CD4-positive, alpha-beta memory T cell (primary cell): ENCODE data around the gene MSRB1. TPM values are rescaled to one million over a fixed set of nuclear protein-coding genes. Genes with fewer than 3 reads are reported as not detected.

Source experiments
- CTCF ChIA-PET: fragments of 350-600 bp; sonication (Branson Sonifier 250); formaldehyde crosslinking; loops from one replicate; lab custom pipeline; 2021; ENCODE audit warnings: inconsistent platforms; ENCODE audit not compliant: partially characterized antibody; lab: Charles Lee
- POLR2A ChIA-PET: fragments of 350-600 bp; sonication (Branson Sonifier 250); formaldehyde crosslinking; loops from one replicate; lab custom pipeline; 2021; ENCODE audit not compliant: partially characterized antibody; lab: Charles Lee
- DNase-seq, 5 donors: peaks; one replicate each; pipeline versions ENCODE4 v3.0.0 to v3.0.0-alpha.2; 2020 to 2022; ENCODE audit warnings: mixed read lengths in 1 of 5
- H3K27ac ChIP-seq: one replicate; pipeline ENCODE4 v1.7.0; 2013; ENCODE audit warnings: low read depth, low read length
- H3K27me3 ChIP-seq: 2 replicates; pipeline ENCODE4 v1.7.0; 2013; ENCODE audit warnings: mild to moderate bottlenecking, low read length, moderate library complexity; ENCODE audit not compliant: insufficient read depth
- H3K36me3 ChIP-seq: 2 replicates; pipeline ENCODE4 v1.7.0; 2013; ENCODE audit warnings: mild to moderate bottlenecking, low read length, moderate library complexity; ENCODE audit not compliant: insufficient read depth
- H3K4me1 ChIP-seq: 2 replicates; pipeline ENCODE4 v1.7.0; 2013; ENCODE audit warnings: mild to moderate bottlenecking, low read length, moderate library complexity; ENCODE audit not compliant: insufficient read depth
- H3K4me3 ChIP-seq, 2 donors: one replicate each; pipeline ENCODE4 v1.7.0; 2013; ENCODE audit warnings: low read length in 2 of 2, mild to moderate bottlenecking in 1 of 2
- H3K9me3 ChIP-seq, 2 donors: one replicate each; pipeline ENCODE4 v1.7.0; 2013; ENCODE audit warnings: low read length in 2 of 2, control low read depth in 1 of 2; ENCODE audit not compliant: control insufficient read depth in 1 of 2
- H3K27ac Mint-ChIP-seq, 7 donors: one replicate each; pipeline ENCODE4 v1.8.0; 2020 to 2021; ENCODE audit warnings: mixed read lengths in 7 of 7, mild to moderate bottlenecking in 6 of 7, inconsistent platforms in 3 of 7, moderate library complexity in 3 of 7
- H3K27me3 Mint-ChIP-seq, 2 donors: one replicate each; pipeline ENCODE4 v1.8.0; 2020 to 2021; ENCODE audit warnings: mixed read lengths in 2 of 2
- H3K36me3 Mint-ChIP-seq, 2 donors: one replicate each; pipeline ENCODE4 v1.8.0; 2020 to 2021; ENCODE audit warnings: mixed read lengths in 2 of 2, inconsistent platforms in 1 of 2, mild to moderate bottlenecking in 1 of 2
- H3K4me1 Mint-ChIP-seq, 4 donors: one replicate each; pipeline ENCODE4 v1.8.0; 2020 to 2021; ENCODE audit warnings: mixed read lengths in 4 of 4, mild to moderate bottlenecking in 1 of 4
- H3K4me3 Mint-ChIP-seq, 8 donors: one replicate each; pipeline ENCODE4 v1.8.0; 2020 to 2021; ENCODE audit warnings: mixed read lengths in 8 of 8, mild to moderate bottlenecking in 7 of 8, moderate library complexity in 6 of 8, inconsistent platforms in 3 of 8
- H3K9me3 Mint-ChIP-seq, 8 donors: one replicate each; pipeline ENCODE4 v1.8.0; 2020 to 2021; ENCODE audit warnings: mixed read lengths in 8 of 8, mild to moderate bottlenecking in 5 of 8, inconsistent platforms in 3 of 8, moderate library complexity in 1 of 8
- intact Hi-C: fragments of 100-400 bp; cut with micrococcal nuclease; formaldehyde crosslinking; loops from one replicate; pipeline ENCODE4 v1.15.1; 2023
- polyA plus RNA-seq, 2 donors: library from polyadenylated mRNA; unstranded; fragments of 300-500 nt; fragmentation: Illumina TruSeq; gene quantifications; one replicate each; pipeline ENCODE4 v1.2.3, GENCODE V29; 2021
- total RNA-seq, 2 experiments: library from RNA; stranded (reverse); gene quantifications; one replicate each; pipeline ENCODE4 v1.2.3, GENCODE V29; 2021

MSRB1 gene
- total and polyA plus RNA-seq, 4 experiments from 2014 or later, result 9.3 to 30.5 (median 15.5) TPM

- H3K4me3 Mint-ChIP-seq, result peak within 1 kb of the TSS; percentile 78 to 89 (median 86)
- peaks cover 22% of the 10 kb centered on the region for H3K4me1 ChIP-seq
- peaks cover 4 to 22% (median 15%) of the 10 kb centered on the region in 4 donors for H3K4me1 Mint-ChIP-seq
- no peaks in the 10 kb centered on the region for H3K9me3 Mint-ChIP-seq
- H3K9me3 ChIP-seq, result no peaks in the 10 kb centered on the region
- CTCF ChIA-PET, result interaction anchor here (1.4 to 2.1 kb wide), 2 partner anchors 20 kb away, joined by 4 to 8 read pairs; no protein-coding TSS in a partner anchor
- H3K27ac Mint-ChIP-seq, result peak within 1 kb of the TSS; percentile 57 to 91 (median 86)
- H3K27me3 Mint-ChIP-seq, result peaks cover 11 to 14% of the 10 kb centered on the region in 2 donors
- intact Hi-C loops, result loop anchor here (1.0 kb wide), 3 partner anchors 9 to 172 kb away; partner anchors contain the start of genes NDUFB10 and TRAF7
- DNase-seq, result peak; percentile 47 to 70 (median 63)
- peak within 1 kb of the TSS; percentile 57 for H3K27ac ChIP-seq
- H3K4me3 ChIP-seq, result peak within 1 kb of the TSS; percentile 52 to 64
- H3K36me3 ChIP-seq, result peaks cover 4% of the 10 kb centered on the region
- H3K27me3 ChIP-seq, result peaks cover 20% of the 10 kb centered on the region
- POLR2A ChIA-PET, result interaction anchor here (0.8 to 7.5 kb wide), 4 partner anchors 12 to 152 kb away, joined by 4 to 99 read pairs (median 32); partner anchors contain the start of genes NDUFB10, PKD1, RNF151 and RPS2
- H3K36me3 Mint-ChIP-seq, result peaks cover 6 to 10% of the 10 kb centered on the region in 2 donors
Measured at GRCh38 chr16:1983544-1984346, 40.7 kb upstream of the MSRB1 start, which contains the start of gene GFER. GFER (plus strand) TSS chr16:1984193; CDS start chr16:1984219, 26 bp downstream.

GRCh38 chr16:1982991-1983543 is 40.1 kb upstream of the MSRB1 start:
- Mint-ChIP-seq H3K27ac (peak overlapping the region in 6 of 7 donors; percentile 12 to 91 (median 71)), H3K36me3 (peaks cover 6 to 10% of the 10 kb centered on the region in 2 donors), H3K9me3 (no peaks in the 10 kb centered on the region), H3K27me3 (peaks cover 7 to 10% of the 10 kb centered on the region in 2 donors), H3K4me3 (peak overlapping the region; percentile 76 to 89 (median 84)), H3K4me1 (peaks cover 2 to 19% (median 12%) of the 10 kb centered on the region in 4 donors)
- peaks cover 20% of the 10 kb centered on the region for H3K27me3 ChIP-seq
- peak overlapping the region; percentile 52 to 64 for H3K4me3 ChIP-seq
- POLR2A ChIA-PET, result interaction anchor here (6.9 to 7.5 kb wide), 2 partner anchors 11 to 20 kb away, joined by 61 to 99 read pairs; partner anchors contain the start of genes NDUFB10, RNF151, RPS2 and TBL3
- H3K9me3 ChIP-seq, result no peaks in the 10 kb centered on the region
- peaks cover 22% of the 10 kb centered on the region for H3K4me1 ChIP-seq
- H3K36me3 ChIP-seq, result peaks cover 4% of the 10 kb centered on the region
- DNase-seq, result no peak
- CTCF ChIA-PET, result interaction anchor here (1.0 to 1.4 kb wide), 3 partner anchors 19 to 158 kb away, joined by 3 to 4 read pairs (median 4); partner anchors contain the start of gene RPS2
- peak overlapping the region; percentile 57 for H3K27ac ChIP-seq
- intact Hi-C loops, result no loop called here

GRCh38 chr16:1982013-1982433 is 39.0 kb upstream of the MSRB1 start:
- H3K4me3 Mint-ChIP-seq, result peak overlapping the region in 4 of 8 donors; percentile 11 to 66 (median 56)
- Histone ChIP-seq H3K27ac (no peak overlapping the region), H3K4me1 (peaks cover 22% of the 10 kb centered on the region), H3K4me3 (no peak overlapping the region), H3K9me3 (no peaks in the 10 kb centered on the region), H3K36me3 (peaks cover 9% of the 10 kb centered on the region), H3K27me3 (peaks cover 20% of the 10 kb centered on the region)
- H3K36me3 Mint-ChIP-seq, result peaks cover 10 to 14% of the 10 kb centered on the region in 2 donors
- DNase-seq, result no peak
- intact Hi-C loops, result no loop called here
- H3K27me3 Mint-ChIP-seq, result peaks cover 7 to 10% of the 10 kb centered on the region in 2 donors
- ChIA-PET POLR2A (interaction anchor here (0.7 to 7.5 kb wide), 4 partner anchors 9 to 19 kb away, joined by 3 to 99 read pairs (median 34); partner anchors contain the start of genes NDUFB10, RNF151, RPS2 and TBL3), CTCF (interaction anchor here (0.5 to 1.5 kb wide), 5 partner anchors 10 to 170 kb away, joined by 3 to 5 read pairs (median 4); partner anchors contain the start of genes RPS2 and TBL3)
- H3K9me3 Mint-ChIP-seq, result no peaks in the 10 kb centered on the region
- peak overlapping the region in 2 of 7 donors; percentile 23 to 50 for H3K27ac Mint-ChIP-seq
- H3K4me1 Mint-ChIP-seq, result peaks cover 2 to 19% (median 12%) of the 10 kb centered on the region in 4 donors

GRCh38 chr16:1981398-1981836 is 38.4 kb upstream of the MSRB1 start, which contains the start of gene NOXO1:
NOXO1 (minus strand) TSS chr16:1981469; CDS start chr16:1981179, 290 bp downstream.
- H3K4me3 Mint-ChIP-seq, result peak within 1 kb of the TSS in 7 of 8 donors; percentile 11 to 89 (median 58)
- CTCF ChIA-PET, result interaction anchor here (0.5 to 1.5 kb wide), 3 partner anchors 10 to 171 kb away, joined by 3 to 5 read pairs (median 4); partner anchors contain the start of gene TBL3
- Histone ChIP-seq H3K36me3 (peaks cover 15% of the 10 kb centered on the region), H3K9me3 (no peaks in the 10 kb centered on the region), H3K27ac (no peak within 1 kb of the TSS), H3K4me3 (no peak within 1 kb of the TSS), H3K27me3 (peaks cover 20% of the 10 kb centered on the region), H3K4me1 (peaks cover 22% of the 10 kb centered on the region)
- peaks cover 9 to 14% of the 10 kb centered on the region in 2 donors for H3K36me3 Mint-ChIP-seq
- H3K27me3 Mint-ChIP-seq, result peaks cover 7 to 10% of the 10 kb centered on the region in 2 donors
- intact Hi-C loops, result no loop called here
- peaks cover 2 to 19% (median 12%) of the 10 kb centered on the region in 4 donors for H3K4me1 Mint-ChIP-seq
- peak within 1 kb of the TSS in 2 of 7 donors; percentile 23 to 50 for H3K27ac Mint-ChIP-seq
- no peaks in the 10 kb centered on the region for H3K9me3 Mint-ChIP-seq
- POLR2A ChIA-PET, result interaction anchor here (0.7 to 7.5 kb wide), 4 partner anchors 10 to 18 kb away, joined by 3 to 99 read pairs (median 34); partner anchors contain the start of genes NDUFB10, RNF151, RPS2 and TBL3
- no peak for DNase-seq

GRCh38 chr16:1980770-1981087 is 37.7 kb upstream of the MSRB1 start:
- Mint-ChIP-seq H3K4me1 (peaks cover 2 to 19% (median 12%) of the 10 kb centered on the region in 4 donors), H3K27me3 (peaks cover 10% of the 10 kb centered on the region in 2 donors), H3K4me3 (no peak overlapping the region), H3K9me3 (peaks cover 0 to 2% (median 0%) of the 10 kb centered on the region in 8 donors), H3K27ac (no peak overlapping the region), H3K36me3 (peaks cover 14 to 20% of the 10 kb centered on the region in 2 donors)
- no peak overlapping the region for H3K4me3 ChIP-seq
- H3K4me1 ChIP-seq, result peaks cover 22% of the 10 kb centered on the region
- intact Hi-C loops, result no loop called here
- H3K27ac ChIP-seq, result no peak overlapping the region
- peaks cover 20% of the 10 kb centered on the region for H3K27me3 ChIP-seq
- H3K9me3 ChIP-seq, result no peaks in the 10 kb centered on the region
- POLR2A ChIA-PET, result interaction anchor here (0.6 to 7.5 kb wide), 4 partner anchors 9 to 24 kb away, joined by 3 to 99 read pairs (median 34); partner anchors contain the start of genes NDUFB10, RNF151, RPS2 and TBL3
- H3K36me3 ChIP-seq, result peaks cover 19% of the 10 kb centered on the region
- CTCF ChIA-PET, result no interaction called here
- DNase-seq, result no peak

- intact Hi-C loops, result no loop called here
- Mint-ChIP-seq H3K27ac (no peak overlapping the region), H3K4me3 (peak overlapping the region in 1 of 8 donors; percentile 9), H3K9me3 (peaks cover 0 to 2% (median 0%) of the 10 kb centered on the region in 8 donors), H3K27me3 (peaks cover 10% of the 10 kb centered on the region in 2 donors), H3K4me1 (peaks cover 2 to 17% (median 11%) of the 10 kb centered on the region in 4 donors), H3K36me3 (peaks cover 15 to 22% of the 10 kb centered on the region in 2 donors)
- H3K36me3 ChIP-seq, result peaks cover 23% of the 10 kb centered on the region
- ChIA-PET POLR2A (interaction anchor here (0.6 to 7.5 kb wide), 4 partner anchors 9 to 25 kb away, joined by 3 to 99 read pairs (median 34); partner anchors contain the start of genes NDUFB10, RNF151, RPS2 and TBL3), CTCF (no interaction called here)
- no peak overlapping the region for H3K27ac ChIP-seq
- H3K27me3 ChIP-seq, result peaks cover 20% of the 10 kb centered on the region
- H3K9me3 ChIP-seq, result no peaks in the 10 kb centered on the region
- no peak for DNase-seq
- no peak overlapping the region for H3K4me3 ChIP-seq
- peaks cover 19% of the 10 kb centered on the region for H3K4me1 ChIP-seq
Measured at GRCh38 chr16:1980030-1980769, 37.2 kb upstream of the MSRB1 start.
